Measurements from ENCODE around the gene C1orf21.

Gene C1orf21

DNA sequence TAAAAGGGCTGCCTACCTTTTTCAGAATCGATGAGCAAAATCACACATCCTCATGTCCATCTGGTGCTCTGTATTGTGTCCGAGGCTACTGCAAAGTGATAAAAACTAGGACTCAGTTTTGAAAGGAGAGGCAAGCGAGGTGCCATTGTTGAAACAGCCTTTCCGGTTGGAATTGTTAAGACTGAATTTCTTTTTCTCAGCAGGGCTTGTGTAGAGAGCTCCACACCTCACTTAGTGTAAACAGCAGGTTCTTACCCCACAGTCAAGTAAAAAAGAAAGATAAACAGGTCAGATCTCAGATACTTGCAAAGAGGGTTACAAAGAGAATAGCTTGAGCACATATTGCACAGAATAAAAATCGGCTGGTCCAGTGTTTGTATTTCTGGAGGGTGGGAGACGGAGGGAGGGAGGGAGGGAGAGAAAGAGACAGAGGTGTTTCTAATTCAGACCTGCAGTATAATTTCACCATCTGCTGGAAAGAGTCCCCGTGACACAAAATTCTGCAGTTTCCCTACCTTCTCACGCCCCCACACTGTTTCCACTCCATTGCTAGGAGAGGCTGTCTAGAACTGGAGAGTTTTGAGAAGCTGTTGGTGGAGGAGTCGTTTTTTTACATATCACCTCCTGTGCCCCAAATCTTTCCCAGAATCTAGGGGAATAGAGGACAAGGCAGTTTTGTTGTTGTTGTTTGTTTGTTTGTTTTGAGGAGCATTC lies 285.3 kb downstream of the C1orf21 start:
- no peak for DNase-seq

DNA sequence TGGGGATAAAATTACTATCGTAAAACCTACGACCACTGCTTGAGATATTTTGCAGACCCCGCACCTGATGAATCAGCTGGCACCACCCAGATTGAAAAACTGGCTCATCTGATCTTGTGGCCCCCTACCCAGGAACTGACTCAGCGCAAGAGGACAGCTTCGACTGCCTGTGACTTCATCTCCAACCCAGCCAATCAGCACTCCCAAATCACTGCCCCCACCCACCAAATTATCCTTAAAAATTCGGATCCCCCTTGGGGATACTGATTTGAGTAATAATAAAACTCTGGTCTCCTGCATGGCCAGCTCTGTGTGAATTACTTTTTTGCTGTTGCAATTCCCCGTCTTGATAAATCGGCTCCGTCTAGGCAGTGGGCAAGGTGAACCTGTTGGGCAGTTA lies 286.5 kb downstream of the C1orf21 start:
- no peak for DNase-seq

DNA sequence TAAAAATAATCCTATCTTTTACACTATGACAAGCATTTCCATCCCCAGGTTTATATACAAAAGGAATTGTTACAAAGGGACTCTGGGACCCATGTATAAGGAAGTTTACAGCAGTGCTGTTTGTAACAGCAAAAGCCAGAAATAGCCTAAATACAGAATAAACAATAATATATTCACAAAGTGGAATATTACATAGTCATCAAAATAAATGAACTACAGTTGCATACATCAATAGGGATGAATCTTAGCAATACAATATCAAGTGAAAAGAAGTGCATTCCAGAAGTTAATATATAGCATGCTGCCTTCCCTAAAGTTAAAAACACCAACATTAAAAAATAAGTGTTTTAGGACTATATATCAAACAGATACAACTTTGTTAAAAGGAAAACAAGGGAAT lies 290.5 kb downstream of the C1orf21 start:
- DNase-seq: no peak
